Measurements from ENCODE around the gene TNFSF9.
"Not testable (repeated sequence)": the region's sequence is repeated elsewhere in the genome, so short reads cannot be mapped to it uniquely, and the experiment has no call there.

- not testable (repeated sequence) for TF ChIP-seq CTCF (IDR thresholded peaks at IDR 0.05); POLR2A (IDR thresholded peaks at IDR 0.05; ENCODE audit: low read depth); POLR2AphosphoS5 (IDR thresholded peaks at IDR 0.05); EP300 (IDR thresholded peaks at IDR 0.05)
These were observed 35.9 kb downstream of the TNFSF9 start for GRCh38 chr19:6566727-6567126.

All from esophagus muscularis mucosa (tissue), 4 donors.